ENCODE results near the gene AQP10. TPM values are rescaled to one million over a fixed set of nuclear protein-coding genes. Genes with fewer than 3 reads are reported as not detected.
A peak's percentile ranks its signal among the peaks of the same experiment; 100 is the strongest.
"Not testable (repeated sequence)": the region's sequence is repeated elsewhere in the genome, so short reads cannot be mapped to it uniquely, and the experiment has no call there.

AQP10 gene
- total RNA-seq, 4 donors from 2014 or later = not detected

GRCh38 chr1:154353460-154353904 is 32.6 kb downstream of the AQP10 start:
- in situ Hi-C loops (cut with MboI; ENCODE audit: low sequenced_read_pairs in 4 of 4) = no loop called here
- ATAC-seq = peak; percentile 63 to 85

GRCh38 chr1:154353966-154354365 is 33.1 kb downstream of the AQP10 start:
- DNase-seq = no peak
- H3K27me3 ChIP-seq = peaks cover 12 to 20% (median 14%) of the 10 kb centered on the region in 3 donors
- no peak for TF ChIP-seq POLR2A (IDR thresholded peaks at IDR 0.05)
- TF ChIP-seq CTCF (IDR thresholded peaks at IDR 0.05 in 4 of 5, conservative IDR thresholded peaks at IDR 0.05 in 1 of 5) = no peak
- no peak for ATAC-seq
- peaks cover 14 to 19% of the 10 kb centered on the region in 2 donors for H3K4me1 ChIP-seq
- H3K4me3 ChIP-seq = no peak overlapping the region
- no peak overlapping the region for H3K27ac ChIP-seq
- H3K9me3 ChIP-seq = no peaks in the 10 kb centered on the region
- in situ Hi-C loops (cut with MboI; ENCODE audit: low sequenced_read_pairs in 4 of 4) (no loop called here), intact Hi-C loops (cut with DNase I; ENCODE audit: low total_unique reads) (no loop called here)
- H3K36me3 ChIP-seq = no peaks in the 10 kb centered on the region

More at GRCh38 chr1:154353460-154353904, 32.6 kb downstream of the AQP10 start:
- peaks cover 12 to 20% (median 14%) of the 10 kb centered on the region in 3 donors for H3K27me3 ChIP-seq
- intact Hi-C loops (cut with DNase I; ENCODE audit: low total_unique reads) = no loop called here
- no peak for TF ChIP-seq POLR2A (IDR thresholded peaks at IDR 0.05)
- TF ChIP-seq CTCF (IDR thresholded peaks at IDR 0.05 in 4 of 5, conservative IDR thresholded peaks at IDR 0.05 in 1 of 5) = peak in 1 of 5 experiments; percentile 14
- H3K27ac ChIP-seq = peak overlapping the region in 2 of 4 donors; percentile 19 to 41
- peaks cover 14 to 19% of the 10 kb centered on the region in 2 donors for H3K4me1 ChIP-seq
- H3K4me3 ChIP-seq = peak overlapping the region; percentile 42 to 59 (median 49)
- DNase-seq = peak in 1 of 2 donors; percentile 37
- no peaks in the 10 kb centered on the region for H3K36me3 ChIP-seq
- H3K9me3 ChIP-seq = no peaks in the 10 kb centered on the region

GRCh38 chr1:154358519-154358918 is 37.6 kb downstream of the AQP10 start:
- Histone ChIP-seq H3K27ac (no peak overlapping the region), H3K4me3 (no peak overlapping the region), H3K4me1 (peaks cover 3 to 4% of the 10 kb centered on the region in 2 donors), H3K27me3 (peaks cover 0 to 4% (median 3%) of the 10 kb centered on the region in 3 donors), H3K36me3 (no peaks in the 10 kb centered on the region), H3K9me3 (no peaks in the 10 kb centered on the region)
- no peak for DNase-seq
- in situ Hi-C loops (cut with MboI; ENCODE audit: low sequenced_read_pairs in 4 of 4) (no loop called here), intact Hi-C loops (cut with DNase I; ENCODE audit: low total_unique reads) (no loop called here)
- no peak for ATAC-seq
- TF ChIP-seq CTCF (IDR thresholded peaks at IDR 0.05 in 4 of 5, conservative IDR thresholded peaks at IDR 0.05 in 1 of 5) = no peak
- TF ChIP-seq POLR2A (IDR thresholded peaks at IDR 0.05) = no peak

- no peaks in the 10 kb centered on the region for H3K36me3 ChIP-seq
- no peaks in the 10 kb centered on the region for H3K4me1 ChIP-seq
- no peak overlapping the region for H3K4me3 ChIP-seq
- DNase-seq (no peak), ATAC-seq (no peak)
- intact Hi-C loops (cut with DNase I; ENCODE audit: low total_unique reads) (no loop called here), in situ Hi-C loops (cut with MboI; ENCODE audit: low sequenced_read_pairs in 4 of 4) (no loop called here)
- no peak overlapping the region for H3K27ac ChIP-seq
- no peaks in the 10 kb centered on the region for H3K27me3 ChIP-seq
- TF ChIP-seq CTCF (IDR thresholded peaks at IDR 0.05 in 4 of 5, conservative IDR thresholded peaks at IDR 0.05 in 1 of 5) = no peak
- no peak for TF ChIP-seq POLR2A (IDR thresholded peaks at IDR 0.05)
- H3K9me3 ChIP-seq = no peaks in the 10 kb centered on the region
Measured at GRCh38 chr1:154360288-154360687, 39.4 kb downstream of the AQP10 start.

GRCh38 chr1:154360881-154361280 is 40.0 kb downstream of the AQP10 start:
- ATAC-seq; H3K27ac ChIP-seq; H3K27me3 ChIP-seq; DNase-seq; in situ Hi-C loops (cut with MboI; ENCODE audit: low sequenced_read_pairs in 4 of 4); H3K9me3 ChIP-seq; intact Hi-C loops (cut with DNase I; ENCODE audit: low total_unique reads); H3K36me3 ChIP-seq; H3K4me3 ChIP-seq; H3K4me1 ChIP-seq: not testable (repeated sequence)

Data from gastrocnemius medialis (tissue), 4 donors.